Heart right ventricle (tissue), 16 donors: Measurements from ENCODE around the gene TUBA8. TPM values are rescaled to one million over a fixed set of nuclear protein-coding genes. Genes with fewer than 3 reads are reported as not detected.
"Not testable (repeated sequence)": the region's sequence is repeated elsewhere in the genome, so short reads cannot be mapped to it uniquely, and the experiment has no call there.

Experiments
- ATAC-seq, 8 donors: fragments of 200-7000 bp; cut with Tn5 transposase; one replicate each; pipeline ENCODE4 v1.9.1; 2020; ENCODE audit warnings: mild to moderate bottlenecking in 8 of 8, moderate library complexity in 8 of 8, moderate number of reproducible peaks in 1 of 8
- DNase-seq, 2 donors: peaks; one replicate each; pipeline ENCODE4 v3.0.0-alpha.2; 2020
- H3K27ac ChIP-seq, 10 donors: fragments of 200-600 bp; sonication (generic) in 2 of 10; one replicate each; pipeline versions ENCODE4 v1.5.0 to v1.8.0; 2020 to 2022; ENCODE audit warnings: mild to moderate bottlenecking in 3 of 10
- H3K27me3 ChIP-seq, 7 donors: fragments of 200-600 bp; one replicate each; pipeline ENCODE4 v1.8.0; 2021 to 2022; ENCODE audit warnings: mild to moderate bottlenecking in 2 of 7
- H3K36me3 ChIP-seq, 9 donors: fragments of 200-600 bp; sonication (generic) in 1 of 9; one replicate each; pipeline versions ENCODE4 v1.5.0 to v1.8.0; 2020 to 2022; ENCODE audit warnings: mild to moderate bottlenecking in 2 of 9
- H3K4me1 ChIP-seq, 9 donors: fragments of 200-600 bp; sonication (generic) in 1 of 9; one replicate each; pipeline versions ENCODE4 v1.5.0 to v1.8.0; 2020 to 2022; ENCODE audit warnings: mild to moderate bottlenecking in 4 of 9
- H3K4me3 ChIP-seq, 10 donors: fragments of 200-600 bp; sonication (generic) in 2 of 10; one replicate each; pipeline versions ENCODE4 v1.5.0 to v1.8.0; 2020 to 2022; ENCODE audit warnings: mild to moderate bottlenecking in 7 of 10, moderate library complexity in 2 of 10
- H3K9me3 ChIP-seq, 11 donors: fragments of 200-600 bp in 10 of 11; sonication (generic) in 2 of 11; one replicate each; pipeline versions ENCODE4 v1.5.0 to v1.8.0; 2013 to 2022; ENCODE audit warnings: mild to moderate bottlenecking in 2 of 11, control low read depth in 1 of 11, moderate library complexity in 1 of 11
- CTCF ChIP-seq, 9 donors: fragments of 200-600 bp; sonication (generic) in 2 of 9; IDR thresholded peaks; one replicate each; pipeline versions ENCODE4 v1.5.0 to v1.8.0; 2021 to 2022; ENCODE audit warnings: antibody characterized with exemption in 9 of 9, mild to moderate bottlenecking in 5 of 9, moderate library complexity in 1 of 9
- WGBS, 2 donors: extraction: QIAGEN DNeasy Blood & Tissue Kit; methylation state at CpG; one replicate each; pipeline ENCODE4 v1.1.7; 2013; ENCODE audit warnings: inconsistent platforms in 1 of 2; 5-methylcytosine and 5-hydroxymethylcytosine counted together
- intact Hi-C, 10 donors: fragments of 100-400 bp; cut with DNase I; formaldehyde crosslinking; loops; one replicate each; pipeline versions ENCODE4 v1.11.1 to v1.14.2; 2022
- long read RNA-seq, 3 donors: library from polyadenylated mRNA; unstranded; transcript quantifications; one replicate each; pipeline ENCODE4 v2.0.0, GENCODE V29; 2020 to 2021
- polyA plus RNA-seq, 2 donors: library from polyadenylated mRNA; stranded (reverse); fragments of 200-250 nt; gene quantifications; one replicate each; pipeline ENCODE4 v1.2.3, GENCODE V29; 2013
- total RNA-seq, 10 donors: library from RNA; stranded (reverse); fragmentation: NEBNext Ultra II Directional in 3 of 10; extraction: Animal tissue kit (Norgen Biotek cat#: 25700) in 3 of 10; gene quantifications; one replicate each; pipeline versions ENCODE4 v1.2.1 to v1.2.4, GENCODE V29; 2021 to 2023
- donor health status: Arrhythmogenic right ventricular cardiomyopathy.
- donor health status: ischemic (EF 13 %, LVEDD 7.1; RV severe dilation, severe dysfunction).
- donor health status: healthy with polysubstance abuse.
- donor health status: DM: no; HTN: yes; CAD: no.
- donor health status: DM: no; HTN: no; CAD: no.
- donor health status: ischemic (EF 25% LVEDD 6.9; RV normal size, moderate dysfunction).
- donor health status: ischemic (EF 25% LVEDD 5.7; RV mildly dilated, moderate dysfunction).
- donor health status: healthy.
- donor health status: DM: yes; HTN: yes; CAD: no.
- donor health status: Ischemic cardiomyopathy.
- donor health status: ischemic (EF 35%, LVEDD 5.7; RV mildly dilated, moderate dysfunction).
- donor health status: nonischemic (EF 11% LVEDD 7.7; RV severe dilation, severe dysfunction).
- donor health status: DM: yes; HTN: yes; CAD: no.
- donor health status: PGD.
- donor health status: ischemic (EF 29% LVEDD 5.4; RV normal size, mild dysfunction).
- donor health status: nonischemic (EF 23%, LVEDD 6.1; RV moderate dilation, normal function).

The TUBA8 gene
- total RNA-seq (100 to 1,000 TPM in 7 of 10 donors, 10 to 100 TPM in 3; 71.8 to 183 (median 109) TPM), polyA plus RNA-seq (100 to 1,000 TPM in 1 of 2 donors, 10 to 100 TPM in 1; 44.9 to 138 TPM)
- long read RNA-seq, donor 1, transcript TUBA8-202 (5 exons, 2,018 nt) = major isoform, 115 of 148 reads
- long read RNA-seq, donor 1, partial matches to known transcripts = 23 of 148 reads
- long read RNA-seq, donor 1, other reads (novel, unspliced or antisense) = 10 of 148 reads
- long read RNA-seq, donor 2, transcript TUBA8-202 (5 exons, 2,018 nt) = major isoform, 326 of 391 reads
- long read RNA-seq, donor 2, partial matches to known transcripts = 43 of 391 reads
- long read RNA-seq, donor 2, other reads (novel, unspliced or antisense) = 18 of 391 reads
- long read RNA-seq, donor 3, transcript TUBA8-202 (5 exons, 2,018 nt) = major isoform, 264 of 294 reads
- long read RNA-seq, donor 3, transcript TUBA8-203 (4 exons, 1,700 nt) = minor isoform, 7 of 294 reads
- long read RNA-seq, donor 3, partial matches to known transcripts = 14 of 294 reads
- long read RNA-seq, donor 3, other reads (novel, unspliced or antisense) = 9 of 294 reads

GRCh38 chr22:18110194-18110953 lies at the start of gene TUBA8:
Gene TUBA8, plus strand, starts transcription at chr22:18110809. Its CDS starts 57 bp downstream, at chr22:18110866.
- peak in 1 of 9 donors; percentile 18 for TF ChIP-seq CTCF (IDR thresholded peaks at IDR 0.05)
- DNase-seq = peak in 1 of 2 donors; percentile 59
- peaks cover 4 to 56% (median 32%) of the 10 kb centered on the region in 9 donors for H3K4me1 ChIP-seq
- peak within 1 kb of the TSS; percentile 39 to 64 (median 56) for H3K4me3 ChIP-seq
- H3K9me3 ChIP-seq = no peaks in the 10 kb centered on the region
- WGBS, 2 donors = 0 to 1% methylated on average over 63 to 72 of the region's 72 CpGs
- intact Hi-C loops = loop anchor here in 1 of 10 donors (2.0 kb wide), 1 partner anchor 18 kb away; no protein-coding TSS in a partner anchor
- peak within 1 kb of the TSS; percentile 76 to 94 (median 90) for H3K27ac ChIP-seq
- peaks cover 0 to 65% (median 5%) of the 10 kb centered on the region in 7 donors for H3K27me3 ChIP-seq
- ATAC-seq = peak; percentile 56 to 79 (median 68)
- no peaks in the 10 kb centered on the region for H3K36me3 ChIP-seq

- TF ChIP-seq CTCF (IDR thresholded peaks at IDR 0.05) = no peak
- 95 to 96% methylated on average over 3 of the region's 3 CpGs for WGBS, 2 donors
- ATAC-seq (no peak), DNase-seq (no peak)
- Histone ChIP-seq H3K36me3 (no peaks in the 10 kb centered on the region), H3K4me1 (peaks cover 0 to 45% (median 10%) of the 10 kb centered on the region in 9 donors), H3K27ac (no peak overlapping the region), H3K4me3 (no peak overlapping the region), H3K27me3 (peaks cover 0 to 23% (median 0%) of the 10 kb centered on the region in 7 donors), H3K9me3 (no peaks in the 10 kb centered on the region)
- intact Hi-C loops = loop anchor here in 1 of 10 donors (10.0 kb wide), 1 partner anchor 318 kb away; no protein-coding TSS in a partner anchor
These were observed 48.2 kb upstream of the TUBA8 start for GRCh38 chr22:18062421-18062820.

- ATAC-seq (no peak), DNase-seq (no peak)
- intact Hi-C loops = loop anchor here in 1 of 10 donors (10.0 kb wide), 1 partner anchor 319 kb away; no protein-coding TSS in a partner anchor
- 89 to 92% methylated on average over 7 of the region's 7 CpGs for WGBS, 2 donors
- TF ChIP-seq CTCF (IDR thresholded peaks at IDR 0.05) = no peak
- H3K36me3 ChIP-seq = no peaks in the 10 kb centered on the region
- H3K9me3 ChIP-seq = no peaks in the 10 kb centered on the region
- H3K27ac ChIP-seq = no peak overlapping the region
- H3K4me1 ChIP-seq = peaks cover 0 to 47% (median under 1%) of the 10 kb centered on the region in 9 donors
- H3K4me3 ChIP-seq = no peak overlapping the region
- H3K27me3 ChIP-seq = peaks cover 0 to 23% (median 0%) of the 10 kb centered on the region in 7 donors
These were observed 47.3 kb upstream of the TUBA8 start for GRCh38 chr22:18063306-18063705.

GRCh38 chr22:18063715-18064114 lies 46.9 kb upstream of the TUBA8 start:
- not testable (repeated sequence) for H3K27ac ChIP-seq, H3K4me3 ChIP-seq, DNase-seq, H3K9me3 ChIP-seq, H3K36me3 ChIP-seq, ATAC-seq
- intact Hi-C loops = loop anchor here in 1 of 10 donors (10.0 kb wide), 1 partner anchor 319 kb away; no protein-coding TSS in a partner anchor
- 67 to 87% methylated on average over 6 of the region's 6 CpGs for WGBS, 2 donors
- Histone ChIP-seq H3K4me1 (peaks cover 0 to 47% (median 3%) of the 10 kb centered on the region in 9 donors), H3K27me3 (peaks cover 0 to 23% (median 0%) of the 10 kb centered on the region in 7 donors)
